MCF 10A (cell line): ENCODE results near the gene MXD4. TPM values are rescaled to one million over a fixed set of nuclear protein-coding genes. Genes with fewer than 3 reads are reported as not detected.
A peak's percentile ranks its signal among the peaks of the same experiment; 100 is the strongest.

Experiments used
- BruUV-seq: library from RNA; stranded (reverse); fragments of 400-500 nt; replicated peaks from 2 replicates; lab custom pipeline; 2021; lab: Mats Ljungman, UMichigan
- CTCF ChIA-PET: fragments of 300-600 bp; sonication (Branson Sonifier 250); formaldehyde crosslinking; extraction: SDS; loops from one replicate; lab custom pipeline; 2021; ENCODE audit warnings: antibody characterized with exemption, inconsistent platforms; lab: Yijun Ruan, JAX
- POLR2A ChIA-PET: fragments of 300-600, 350-650 bp; sonication (Branson Sonifier 250); formaldehyde crosslinking; extraction: SDS; loops from one replicate; lab custom pipeline; 2020; ENCODE audit warnings: antibody characterized with exemption, inconsistent platforms; lab: Yijun Ruan, JAX
- DNase-seq: peaks from one replicate; pipeline ENCODE4 v3.0.0-alpha.2; 2018; ENCODE audit not compliant: unreplicated experiment
- H3K27ac Mint-ChIP-seq: one replicate; pipeline ENCODE4 v1.8.0; 2022; ENCODE audit warnings: mild to moderate bottlenecking, low read depth, mixed read lengths; ENCODE audit not compliant: unreplicated experiment
- H3K27me3 Mint-ChIP-seq: one replicate; pipeline ENCODE4 v1.8.0; 2022; ENCODE audit warnings: mixed read lengths; ENCODE audit not compliant: insufficient read depth, unreplicated experiment
- H3K36me3 Mint-ChIP-seq: one replicate; pipeline ENCODE4 v1.8.0; 2022; ENCODE audit warnings: mild to moderate bottlenecking, moderate library complexity, mixed read lengths; ENCODE audit not compliant: insufficient read depth, unreplicated experiment
- H3K4me1 Mint-ChIP-seq: one replicate; pipeline ENCODE4 v1.8.0; 2022; ENCODE audit warnings: mixed read lengths; ENCODE audit not compliant: insufficient read depth, unreplicated experiment
- H3K4me3 Mint-ChIP-seq: one replicate; pipeline ENCODE4 v1.8.0; 2022; ENCODE audit warnings: mild to moderate bottlenecking, moderate library complexity, mixed read lengths; ENCODE audit not compliant: unreplicated experiment
- H3K9me3 Mint-ChIP-seq: one replicate; pipeline ENCODE4 v1.8.0; 2022; ENCODE audit warnings: mixed read lengths; ENCODE audit not compliant: unreplicated experiment
- CTCF ChIP-seq: fragments of 200-600 bp; IDR thresholded peaks from one replicate; pipeline ENCODE4 v1.8.0; 2022; ENCODE audit warnings: antibody characterized with exemption, mild to moderate bottlenecking; ENCODE audit not compliant: unreplicated experiment
- intact Hi-C: fragments of 100-400 bp; cut with micrococcal nuclease; formaldehyde crosslinking; loops from 2 replicates; pipeline ENCODE4 v1.14.1; 2022
- total RNA-seq: library from RNA; stranded (reverse); gene quantifications from 2 replicates; pipeline ENCODE4 v1.2.3, GENCODE V29; 2022

The MXD4 gene
- total RNA-seq, 1 experiment from 2014 or later, result 50.2 TPM

GRCh38 chr4:2283199-2283711 lies 21.3 kb upstream of the MXD4 start:
- CTCF ChIA-PET, result no interaction called here
- no peak for TF ChIP-seq CTCF
- no peaks in the 10 kb centered on the region for H3K4me1 Mint-ChIP-seq
- intact Hi-C loops, result loop anchor here (5.0 kb wide), 1 partner anchor 179 kb away; no protein-coding TSS in a partner anchor
- H3K4me3 Mint-ChIP-seq, result no peak overlapping the region
- H3K27ac Mint-ChIP-seq, result no peak overlapping the region
- POLR2A ChIA-PET, result no interaction called here
- no peaks in the 10 kb centered on the region for H3K36me3 Mint-ChIP-seq
- no TSS peak for BruUV-seq
- no peaks in the 10 kb centered on the region for H3K9me3 Mint-ChIP-seq
- H3K27me3 Mint-ChIP-seq, result no peaks in the 10 kb centered on the region
- no peak for DNase-seq

- intact Hi-C loops, result loop anchor here (5.0 kb wide), 1 partner anchor 181 kb away; no protein-coding TSS in a partner anchor
- H3K27me3 Mint-ChIP-seq, result no peaks in the 10 kb centered on the region
- ChIA-PET CTCF (interaction anchor here (0.5 kb wide), 1 partner anchor 69 kb away, joined by 3 read pairs; no protein-coding TSS in a partner anchor), POLR2A (no interaction called here)
- H3K36me3 Mint-ChIP-seq, result peaks cover 6% of the 10 kb centered on the region
- H3K4me1 Mint-ChIP-seq, result no peaks in the 10 kb centered on the region
- H3K4me3 Mint-ChIP-seq, result no peak overlapping the region
- peak; percentile 8 for TF ChIP-seq CTCF
- H3K27ac Mint-ChIP-seq, result no peak overlapping the region
- BruUV-seq, result no TSS peak
- no peaks in the 10 kb centered on the region for H3K9me3 Mint-ChIP-seq
- DNase-seq, result peak; percentile 47
Observed at GRCh38 chr4:2281575-2282343, 19.9 kb upstream of the MXD4 start.

GRCh38 chr4:2280531-2281300 lies 18.8 kb upstream of the MXD4 start:
- BruUV-seq, result no TSS peak
- Mint-ChIP-seq H3K36me3 (peaks cover 6% of the 10 kb centered on the region), H3K4me3 (no peak overlapping the region), H3K4me1 (no peaks in the 10 kb centered on the region), H3K27ac (no peak overlapping the region), H3K9me3 (no peaks in the 10 kb centered on the region), H3K27me3 (no peaks in the 10 kb centered on the region)
- TF ChIP-seq CTCF, result peak; percentile 10
- intact Hi-C loops, result loop anchor here (5.0 kb wide), 1 partner anchor 182 kb away; no protein-coding TSS in a partner anchor
- DNase-seq, result no peak
- CTCF ChIA-PET, result interaction anchor here (0.6 to 0.7 kb wide), 2 partner anchors 97 to 329 kb away, joined by 4 to 5 read pairs; no protein-coding TSS in a partner anchor
- POLR2A ChIA-PET, result no interaction called here

- intact Hi-C loops, result no loop called here
Observed at GRCh38 chr4:2277956-2278355, 16.0 kb upstream of the MXD4 start.

More at GRCh38 chr4:2277956-2278355, 16.0 kb upstream of the MXD4 start:
- H3K9me3 Mint-ChIP-seq, result no peaks in the 10 kb centered on the region
- H3K27me3 Mint-ChIP-seq, result no peaks in the 10 kb centered on the region
- BruUV-seq, result no TSS peak
- TF ChIP-seq CTCF, result no peak
- DNase-seq, result no peak
- POLR2A ChIA-PET, result no interaction called here
- H3K4me3 Mint-ChIP-seq, result no peak overlapping the region
- H3K4me1 Mint-ChIP-seq, result no peaks in the 10 kb centered on the region
- CTCF ChIA-PET, result no interaction called here
- H3K27ac Mint-ChIP-seq, result no peak overlapping the region
- peaks cover 6% of the 10 kb centered on the region for H3K36me3 Mint-ChIP-seq
